HG02981 (cell line): ENCODE results near the gene FRY.
A peak's percentile ranks its signal among the peaks of the same experiment; 100 is the strongest.

ENCODE experiments used
- ATAC-seq: cut with Tn5 transposase; IDR thresholded peaks from one replicate; pipeline ENCODE4 v1.9.1; 2021; ENCODE audit warnings: mild to moderate bottlenecking, moderate library complexity; ENCODE audit not compliant: unreplicated experiment

The FRY gene

GRCh38 chr13:32016119-32016518, 15.5 kb upstream of the FRY start:
- ATAC-seq, result no peak

- no peak for ATAC-seq
These were observed 14.9 kb upstream of the FRY start for GRCh38 chr13:32016631-32017030.

- ATAC-seq, result no peak
These were observed 14.1 kb upstream of the FRY start for GRCh38 chr13:32017474-32017873.

GRCh38 chr13:32019612-32020233, 11.9 kb upstream of the FRY start:
- ATAC-seq, result peak; percentile 71

- ATAC-seq, result no peak
These were observed 9.8 kb upstream of the FRY start for GRCh38 chr13:32021785-32022184.

GRCh38 chr13:32022311-32022710, 9.3 kb upstream of the FRY start:
- no peak for ATAC-seq

GRCh38 chr13:32023096-32023495, 8.5 kb upstream of the FRY start:
- ATAC-seq, result no peak

GRCh38 chr13:32023698-32024097, 7.9 kb upstream of the FRY start:
- no peak for ATAC-seq

GRCh38 chr13:32024750-32025149, 6.8 kb upstream of the FRY start:
- no peak for ATAC-seq

GRCh38 chr13:32025730-32026129, 5.8 kb upstream of the FRY start:
- no peak for ATAC-seq

GRCh38 chr13:32026623-32027022, 5.0 kb upstream of the FRY start:
- no peak for ATAC-seq

- no peak for ATAC-seq
These were observed 2.9 kb upstream of the FRY start for GRCh38 chr13:32028711-32029110.

GRCh38 chr13:32029684-32030083, 1.9 kb upstream of the FRY start:
- no peak for ATAC-seq

- ATAC-seq, result no peak
These were observed 319 bp downstream of the FRY start for GRCh38 chr13:32031815-32032370.

GRCh38 chr13:32032759-32033158, 1.2 kb downstream of the FRY start:
- no peak for ATAC-seq

- ATAC-seq, result no peak
These were observed 2.2 kb downstream of the FRY start for GRCh38 chr13:32033744-32034143.

GRCh38 chr13:32035716-32036115, 4.1 kb downstream of the FRY start:
- no peak for ATAC-seq

GRCh38 chr13:32036126-32036695, 4.6 kb downstream of the FRY start:
- no peak for ATAC-seq

- no peak for ATAC-seq
These were observed 5.2 kb downstream of the FRY start for GRCh38 chr13:32036757-32037156.

- ATAC-seq, result no peak
These were observed 5.9 kb downstream of the FRY start for GRCh38 chr13:32037471-32037870.

GRCh38 chr13:32038343-32038742, 6.8 kb downstream of the FRY start:
- no peak for ATAC-seq

- no peak for ATAC-seq
These were observed 7.5 kb downstream of the FRY start for GRCh38 chr13:32039056-32039455.

- ATAC-seq, result no peak
These were observed 8.0 kb downstream of the FRY start for GRCh38 chr13:32039528-32039927.
